ENCODE results near the gene ECE2.

The ECE2 gene

DNA sequence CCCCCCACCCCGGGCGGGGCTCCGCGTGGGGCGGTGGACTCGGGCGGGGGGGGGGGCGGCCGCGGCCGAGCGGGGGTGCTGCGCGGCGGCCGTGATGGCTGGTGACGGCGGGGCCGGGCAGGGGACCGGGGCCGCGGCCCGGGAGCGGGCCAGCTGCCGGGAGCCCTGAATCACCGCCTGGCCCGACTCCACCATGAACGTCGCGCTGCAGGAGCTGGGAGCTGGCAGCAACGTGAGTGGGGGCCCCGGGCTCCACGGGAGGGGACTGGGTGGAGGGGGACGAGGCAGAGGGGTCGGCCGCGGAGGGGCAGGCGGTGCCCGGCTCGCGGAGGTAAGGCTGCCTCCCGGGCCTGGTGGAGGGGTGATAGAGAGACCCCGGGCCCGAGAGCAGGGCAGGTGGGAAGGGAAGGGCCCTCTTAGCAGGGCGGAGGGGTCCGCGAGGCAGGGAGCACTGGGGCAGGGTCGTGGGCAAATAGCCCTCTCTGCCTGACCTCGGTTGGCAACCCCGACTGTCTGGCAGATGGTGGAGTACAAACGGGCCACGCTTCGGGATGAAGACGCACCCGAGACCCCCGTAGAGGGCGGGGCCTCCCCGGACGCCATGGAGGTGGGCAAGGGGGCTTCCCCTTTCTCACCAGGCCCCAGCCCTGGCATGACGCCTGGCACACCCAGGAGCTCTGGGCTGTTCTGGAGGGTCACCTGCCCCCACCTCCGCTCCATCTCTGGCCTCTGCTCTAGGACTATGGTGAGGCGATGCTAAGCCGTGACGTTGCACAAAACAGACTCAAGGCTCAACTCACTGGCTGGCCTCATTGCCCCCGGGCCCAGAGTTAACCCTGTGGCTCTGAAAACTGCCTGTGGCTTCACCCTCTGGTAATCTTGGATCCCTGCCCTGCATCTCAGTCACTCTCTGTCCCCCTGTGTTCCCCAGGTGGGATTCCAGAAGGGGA, at the start of gene ECE2:
ECE2 (plus strand) TSS at position 62 of the 950 bp plus-strand sequence; CDS start at position 194, 132 bp downstream.
- DNase-seq = no peak

DNA sequence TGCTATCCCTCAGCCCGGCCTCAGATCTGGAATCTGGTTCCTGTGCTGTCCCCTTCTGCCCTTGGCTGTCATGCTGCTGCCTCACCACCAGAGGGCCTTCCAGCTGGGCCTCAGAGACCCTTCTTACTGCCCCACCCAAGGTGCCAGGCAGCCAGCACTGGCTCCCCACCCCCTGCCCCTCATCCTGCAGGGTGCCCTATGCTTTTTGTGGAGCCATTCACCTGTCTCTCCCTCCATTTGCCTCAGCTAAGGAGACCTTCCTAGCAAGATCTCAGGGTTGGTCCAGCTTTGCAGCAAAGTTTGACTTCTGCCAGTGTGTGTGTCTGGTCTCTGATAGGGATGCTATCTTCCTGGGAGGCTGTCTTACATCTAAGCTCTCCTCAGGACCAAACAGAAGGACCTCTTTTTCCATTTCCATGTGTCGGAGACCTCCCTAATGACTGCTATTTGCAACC, 48.3 kb upstream of the ECE2 start:
- DNase-seq = no peak

DNA sequence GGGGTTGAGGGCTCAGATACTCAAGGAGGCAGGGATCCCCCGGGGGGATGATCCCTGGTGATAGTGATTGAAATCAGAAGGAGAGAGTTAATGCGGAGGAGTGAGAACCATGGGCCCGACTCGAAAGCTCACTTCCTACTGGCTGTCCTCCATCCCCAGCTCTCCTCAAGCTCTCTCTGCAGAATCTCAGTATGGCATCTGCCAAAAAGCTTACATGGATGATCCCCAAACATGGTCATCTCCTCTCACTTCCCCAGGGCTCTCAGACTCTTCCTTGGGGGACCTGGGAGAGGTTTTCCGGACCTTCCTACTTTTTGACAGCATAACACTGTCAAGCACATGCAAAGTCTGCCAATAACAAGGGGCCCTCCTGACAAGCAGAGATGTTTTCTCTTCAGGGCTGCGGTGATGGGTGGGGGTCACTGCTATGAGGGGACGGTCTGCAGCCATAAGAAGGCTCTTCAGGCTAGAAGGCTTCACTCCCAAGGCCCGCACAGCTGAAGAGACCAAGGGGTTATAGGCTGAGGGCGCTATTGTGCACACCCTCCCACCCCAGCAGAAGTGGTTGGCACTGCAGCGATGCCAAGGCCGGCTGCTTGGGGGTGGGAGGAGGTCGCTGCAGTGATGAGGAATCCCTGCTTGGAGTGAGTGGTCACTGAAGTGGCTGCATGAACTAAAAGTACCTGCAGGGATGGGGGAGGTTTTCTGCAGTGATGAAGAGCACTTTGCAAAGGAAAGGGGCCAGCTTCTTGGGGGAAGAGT, 47.3 kb upstream of the ECE2 start:
- DNase-seq = no peak

DNA sequence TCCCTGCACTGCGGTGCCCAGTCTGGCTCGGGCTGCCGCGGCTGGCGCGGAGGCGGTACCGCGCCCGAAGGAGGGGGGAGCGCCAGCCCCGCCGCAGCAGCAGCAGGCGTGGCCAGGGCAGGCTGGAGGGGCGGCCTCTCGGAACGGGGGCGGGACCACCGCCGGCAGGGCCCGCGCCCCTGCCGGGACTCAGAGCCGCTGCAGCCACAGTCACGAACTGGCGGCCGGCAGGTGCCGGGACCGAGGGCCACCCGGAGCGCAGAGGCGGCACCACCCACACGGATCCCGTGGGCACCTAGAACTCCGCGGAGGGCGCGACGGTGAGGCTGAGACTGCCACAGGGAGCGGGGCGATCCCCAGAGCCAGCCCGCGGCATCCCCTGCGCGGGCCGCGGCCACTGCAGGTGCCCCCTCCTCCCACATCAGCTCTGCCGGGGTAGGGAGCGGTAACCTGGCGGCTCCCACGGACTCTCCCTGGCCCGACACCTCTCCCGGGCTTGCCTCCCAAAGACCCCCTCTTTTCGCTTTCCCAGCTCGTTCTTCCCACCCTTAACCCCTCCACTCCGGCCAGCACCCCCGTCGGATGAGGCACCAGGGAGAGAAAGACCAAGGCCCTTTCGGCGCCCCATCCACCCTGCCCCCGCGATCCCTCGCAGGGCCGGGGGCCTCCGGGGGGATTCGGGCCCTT, 46.3 kb upstream of the ECE2 start, which contains the start of gene VWA5B2:
VWA5B2 (plus strand) TSS at position 192 of the 687 bp plus-strand sequence. CDS start 944 bp downstream, outside the sequence.
- DNase-seq = peak; percentile 13

DNA sequence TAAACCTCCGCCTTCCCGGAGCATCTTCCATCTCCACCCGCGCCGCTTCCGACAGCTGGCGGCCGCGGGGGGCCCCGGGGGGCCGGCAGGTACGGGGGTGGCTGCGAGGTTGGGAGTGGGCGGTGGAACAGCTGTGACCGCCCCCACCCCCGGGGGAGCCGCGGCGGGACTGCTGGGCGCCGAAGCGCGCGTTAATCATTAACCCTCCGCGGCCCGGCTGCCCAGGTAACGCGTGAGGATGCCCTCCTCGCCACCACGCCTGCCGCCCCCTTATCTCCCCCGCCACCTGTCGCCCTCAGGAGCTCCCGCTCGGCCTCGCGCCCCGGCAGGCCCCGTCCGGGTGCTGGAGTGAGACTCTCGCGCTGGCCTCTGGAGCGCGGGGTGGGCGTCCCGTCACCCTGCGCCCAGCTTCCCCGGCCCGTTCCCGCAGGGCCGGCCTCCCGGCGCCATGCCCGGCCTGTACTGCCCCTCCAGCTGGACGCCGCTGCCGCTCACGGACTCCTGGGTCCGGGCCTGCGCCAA, 45.7 kb upstream of the ECE2 start:
- DNase-seq = no peak

DNA sequence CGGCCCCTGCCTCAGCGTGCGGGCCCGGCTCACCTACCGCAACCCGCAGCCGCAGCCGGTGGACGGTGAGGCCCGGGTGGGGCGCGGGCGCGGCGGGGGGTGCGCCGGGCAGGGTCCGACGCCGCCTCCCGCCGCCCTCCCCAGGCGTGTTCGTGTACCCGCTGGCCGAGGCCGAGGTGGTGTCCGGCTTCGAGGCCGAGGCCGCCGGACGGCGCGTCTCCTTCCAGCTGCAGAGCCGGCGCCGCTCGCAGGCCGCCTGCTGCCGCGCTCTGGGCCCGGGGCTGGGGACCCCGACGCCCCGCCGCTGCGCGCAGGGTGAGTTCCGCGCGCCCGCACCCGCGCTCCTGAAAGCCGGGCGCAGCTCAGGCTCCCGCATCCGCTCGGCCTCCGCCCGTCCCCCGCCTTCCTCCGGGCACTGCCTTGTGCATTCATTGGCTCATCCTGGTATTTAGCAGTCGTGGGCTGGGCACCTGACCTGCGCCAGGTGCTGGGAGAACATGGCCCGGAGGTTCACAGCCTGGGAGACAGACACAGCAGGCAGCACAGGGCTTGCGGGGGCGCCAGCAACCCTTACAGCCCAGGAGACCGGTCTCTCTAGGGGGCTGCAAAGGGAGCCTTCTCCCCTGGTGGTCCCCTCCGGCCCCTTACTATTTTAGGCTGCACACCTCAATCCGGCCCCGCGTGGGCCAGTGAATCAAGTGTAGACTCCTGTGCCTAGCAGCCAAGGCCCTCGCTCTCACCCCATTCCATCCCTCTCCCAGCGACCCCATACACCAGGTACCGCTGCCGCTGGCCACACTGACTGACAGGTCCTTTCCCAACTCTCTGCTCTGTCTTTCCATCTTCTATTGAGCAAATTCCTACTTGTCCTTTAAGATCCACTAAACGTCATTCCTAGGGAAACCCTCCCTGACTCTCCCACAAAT, 45.0 kb upstream of the ECE2 start:
- DNase-seq = no peak

DNA sequence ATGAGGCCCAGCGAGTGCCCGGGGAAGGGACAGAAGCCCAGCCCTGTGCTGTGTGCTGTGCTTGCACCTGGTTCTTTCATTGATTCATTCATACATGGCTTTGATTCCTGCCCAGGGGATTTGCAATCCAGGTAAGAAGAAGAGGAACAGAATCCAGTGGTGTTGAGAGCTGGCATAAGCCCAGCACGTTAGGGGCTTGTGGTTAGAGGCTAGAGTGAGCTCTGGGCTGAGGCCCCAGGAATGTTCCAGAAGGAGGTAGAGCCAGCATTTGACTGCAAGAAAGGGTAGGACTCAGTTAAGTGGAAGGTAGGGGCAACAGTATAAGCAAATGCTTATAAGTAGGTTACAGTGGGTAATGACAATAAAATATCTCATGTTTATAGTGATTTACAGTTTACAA, 44.2 kb upstream of the ECE2 start:
- no peak for DNase-seq

DNA sequence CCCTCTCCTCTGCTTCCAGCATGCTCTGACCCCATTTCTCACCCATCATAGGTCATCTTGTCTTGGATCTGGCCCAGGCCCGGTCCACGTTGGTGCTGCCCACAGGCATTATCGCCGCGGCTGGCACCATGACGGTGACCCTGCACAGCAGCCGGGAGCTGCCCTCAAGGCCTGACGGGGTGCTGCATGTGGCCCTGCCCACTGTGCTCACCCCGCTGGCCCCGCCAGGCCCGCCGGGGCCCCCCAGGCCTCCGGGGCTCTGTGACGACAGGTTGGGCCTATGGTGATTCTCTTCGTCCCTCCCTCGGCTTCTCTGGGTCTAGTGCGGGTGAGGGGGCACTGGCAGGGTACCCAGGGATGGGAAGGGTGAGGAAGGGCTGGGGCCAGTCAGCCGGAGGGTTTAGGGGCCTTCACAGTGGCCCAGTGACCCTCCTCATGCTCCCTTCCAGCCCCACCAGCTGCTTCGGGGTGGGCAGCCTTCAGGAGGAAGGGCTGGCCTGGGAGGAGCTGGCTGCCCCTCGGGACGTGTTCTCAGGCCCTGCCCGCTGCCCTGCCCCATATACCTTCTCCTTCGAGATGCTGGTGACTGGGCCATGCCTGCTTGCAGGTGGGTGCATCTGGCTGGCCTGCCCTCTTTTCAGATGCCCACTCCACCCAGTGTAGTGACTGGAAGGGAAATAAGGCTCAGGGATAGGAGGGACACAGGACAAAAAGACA, 42.5 kb upstream of the ECE2 start:
- DNase-seq = no peak

DNA sequence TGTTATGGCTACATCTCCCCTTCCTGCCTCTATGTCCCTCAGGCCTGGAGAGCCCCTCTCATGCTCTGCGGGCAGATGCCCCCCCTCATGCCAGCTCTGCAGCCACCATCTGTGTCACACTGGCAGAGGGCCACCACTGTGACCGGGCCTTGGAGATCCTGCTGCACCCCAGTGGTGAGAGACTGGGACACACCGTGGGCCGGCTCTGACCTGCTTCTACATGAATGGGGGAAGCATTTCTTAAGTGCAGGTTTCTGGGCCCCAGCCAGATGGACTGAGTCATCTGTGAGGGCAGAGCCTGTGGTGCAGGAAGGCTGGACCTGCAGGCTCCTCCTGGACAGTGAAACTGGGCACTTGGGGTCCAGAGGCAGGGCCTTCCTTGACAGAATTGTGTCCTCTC, 41.6 kb upstream of the ECE2 start:
- no peak for DNase-seq

DNA sequence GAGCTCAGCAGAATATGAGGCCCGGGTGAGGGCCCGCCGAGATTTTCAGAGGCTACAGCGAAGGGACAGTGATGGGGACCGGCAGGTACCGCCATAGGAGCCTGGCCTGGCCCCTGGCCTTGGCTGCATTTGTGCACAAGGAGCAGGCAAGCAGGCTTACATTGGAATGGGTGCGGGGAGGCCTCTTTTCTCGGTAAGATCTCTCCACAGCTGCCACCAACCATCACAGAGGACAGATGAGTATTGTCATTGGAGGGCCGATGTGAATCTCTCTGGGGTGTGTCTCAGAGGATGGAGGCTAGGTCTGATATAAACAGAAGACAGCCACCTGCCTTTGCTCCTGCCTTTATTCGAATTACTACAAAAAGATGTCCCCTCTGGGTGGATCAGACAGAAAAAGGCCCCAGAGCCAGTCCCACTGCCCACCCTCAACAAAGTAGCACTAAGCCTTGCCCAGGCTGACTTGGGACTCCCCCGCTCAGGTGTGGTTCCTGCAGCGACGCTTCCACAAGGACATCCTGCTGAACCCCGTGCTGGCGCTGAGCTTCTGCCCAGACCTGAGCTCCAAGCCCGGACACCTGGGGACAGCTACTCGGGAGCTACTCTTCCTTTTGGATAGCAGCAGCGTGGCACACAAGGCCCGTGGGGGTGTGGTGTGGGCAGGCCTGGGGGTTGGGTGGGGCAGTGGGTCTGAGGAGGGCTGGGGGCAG, 41.0 kb upstream of the ECE2 start:
- DNase-seq = no peak

DNA sequence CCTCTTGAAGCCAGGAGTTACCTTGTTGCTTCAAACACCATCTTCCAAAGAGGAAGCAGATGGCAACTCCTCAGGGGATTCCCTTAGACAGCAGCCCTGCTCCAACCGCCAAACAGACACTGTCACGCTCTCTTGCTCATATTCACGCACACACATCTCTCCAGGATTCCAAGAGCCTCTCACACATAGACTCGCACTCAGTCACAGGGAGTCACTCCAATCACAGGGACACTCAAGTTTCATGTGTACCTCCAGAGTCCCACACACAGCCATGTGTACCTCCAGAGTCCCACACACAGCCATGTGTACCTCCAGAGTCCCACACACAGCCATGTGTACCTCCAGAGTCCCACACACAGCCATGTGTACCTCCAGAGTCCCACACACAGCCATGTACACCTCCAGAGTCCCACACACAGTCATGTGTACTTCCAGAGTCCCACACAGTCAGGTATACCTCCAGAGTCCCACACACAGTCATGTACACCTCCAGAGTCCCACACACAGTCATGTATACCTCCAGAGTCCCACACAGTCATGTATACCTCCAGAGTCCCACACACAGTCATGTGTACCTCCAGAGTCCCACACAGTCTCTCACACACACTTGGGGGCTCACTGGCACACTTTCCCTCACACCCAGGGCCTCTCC, 40.3 kb upstream of the ECE2 start:
- no peak for DNase-seq

DNA sequence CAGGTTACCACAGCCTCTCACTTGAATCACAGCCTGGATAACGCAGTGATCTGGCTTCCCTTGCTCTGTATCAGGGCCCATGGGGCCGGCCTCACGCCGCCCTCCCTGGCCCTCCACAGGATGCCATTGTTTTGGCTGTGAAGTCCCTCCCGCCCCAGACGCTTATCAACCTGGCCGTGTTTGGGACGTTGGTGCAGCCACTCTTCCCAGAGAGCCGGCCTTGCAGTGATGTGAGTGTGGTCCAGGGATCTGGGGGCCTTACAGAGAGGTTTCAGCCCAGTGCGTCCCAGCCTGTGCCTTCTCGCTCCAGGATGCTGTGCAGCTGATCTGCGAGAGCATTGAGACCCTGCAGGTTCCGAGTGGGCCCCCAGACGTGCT, 39.8 kb upstream of the ECE2 start:
- no peak for DNase-seq

DNA sequence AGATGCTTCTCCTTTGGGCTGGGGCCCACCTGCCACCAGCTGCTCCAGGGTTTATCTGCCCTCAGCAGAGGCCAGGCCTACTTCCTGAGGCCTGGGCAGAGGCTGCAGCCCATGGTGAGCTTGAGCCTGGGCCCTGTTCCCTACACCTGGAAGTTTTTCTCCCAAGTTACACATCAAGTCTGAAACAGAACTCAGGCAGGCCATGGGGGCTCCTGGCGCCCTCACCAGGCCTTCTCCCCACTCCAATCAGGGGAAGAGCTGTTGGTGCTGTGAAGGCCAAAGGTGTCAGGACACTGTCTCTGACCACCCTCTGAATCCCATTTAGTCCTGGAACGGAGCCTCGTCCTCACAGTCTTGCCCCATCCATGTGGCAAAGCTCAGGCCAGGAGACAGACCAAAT, 39.2 kb upstream of the ECE2 start:
- DNase-seq = no peak

DNA sequence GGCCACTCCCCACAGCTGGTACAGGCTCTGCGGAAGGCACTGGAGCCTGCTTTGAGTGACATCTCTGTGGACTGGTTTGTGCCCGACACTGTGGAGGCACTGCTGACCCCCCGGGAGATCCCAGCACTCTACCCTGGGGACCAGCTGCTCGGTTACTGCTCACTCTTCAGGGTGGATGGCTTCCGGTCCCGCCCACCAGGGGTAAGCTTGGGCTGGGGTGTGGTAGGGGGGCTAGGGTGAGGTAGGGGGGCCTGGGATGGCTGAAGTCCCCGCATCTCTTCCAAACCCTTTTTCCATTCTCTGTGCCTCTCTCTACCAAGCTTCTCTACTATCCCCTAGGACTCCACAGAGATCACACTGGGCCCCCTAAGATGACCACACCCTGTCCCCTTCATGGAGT, 38.6 kb upstream of the ECE2 start:
- DNase-seq = no peak

DNA sequence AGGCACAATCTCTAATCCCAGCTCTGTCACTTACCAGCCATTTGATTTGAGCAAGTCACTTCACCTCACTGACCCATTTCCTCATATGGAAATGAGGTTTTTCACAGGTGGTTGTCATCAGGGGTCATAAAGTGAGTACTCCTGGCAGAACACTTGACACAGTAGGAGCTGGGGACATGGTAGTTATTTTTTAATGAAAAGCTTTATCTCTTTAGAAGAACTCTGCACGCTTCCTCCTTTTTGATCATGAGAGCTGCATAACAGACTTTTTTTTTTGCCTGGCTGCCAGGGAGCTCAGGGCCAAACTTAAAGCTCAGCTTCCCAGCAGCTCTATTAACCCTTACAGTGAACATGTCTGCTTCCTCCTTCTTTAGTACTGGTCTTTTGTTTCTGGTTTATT, 38.0 kb upstream of the ECE2 start:
- no peak for DNase-seq

DNA sequence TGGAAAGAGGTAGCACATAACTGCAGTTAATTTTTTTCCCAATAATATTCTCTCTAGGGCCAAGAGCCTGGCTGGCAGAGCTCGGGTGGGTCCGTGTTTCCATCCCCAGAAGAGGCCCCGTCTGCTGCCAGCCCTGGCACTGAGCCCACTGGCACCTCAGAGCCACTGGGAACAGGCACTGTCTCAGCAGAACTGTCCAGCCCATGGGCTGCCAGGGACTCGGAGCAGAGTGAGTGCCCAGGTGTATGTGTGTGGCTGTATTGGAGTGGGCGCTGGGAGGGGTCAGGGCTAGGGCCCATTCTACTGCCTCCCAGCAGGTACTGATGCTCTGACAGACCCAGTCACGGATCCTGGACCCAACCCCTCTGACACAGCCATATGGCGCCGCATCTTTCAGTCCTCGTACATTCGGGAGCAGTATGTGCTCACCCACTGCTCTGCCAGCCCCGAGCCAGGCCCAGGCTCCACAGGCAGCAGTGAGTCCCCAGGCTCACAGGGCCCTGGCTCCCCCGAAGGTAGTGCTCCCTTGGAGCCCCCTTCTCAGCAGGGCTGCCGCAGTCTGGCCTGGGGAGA, 37.5 kb upstream of the ECE2 start:
- DNase-seq = no peak

DNA sequence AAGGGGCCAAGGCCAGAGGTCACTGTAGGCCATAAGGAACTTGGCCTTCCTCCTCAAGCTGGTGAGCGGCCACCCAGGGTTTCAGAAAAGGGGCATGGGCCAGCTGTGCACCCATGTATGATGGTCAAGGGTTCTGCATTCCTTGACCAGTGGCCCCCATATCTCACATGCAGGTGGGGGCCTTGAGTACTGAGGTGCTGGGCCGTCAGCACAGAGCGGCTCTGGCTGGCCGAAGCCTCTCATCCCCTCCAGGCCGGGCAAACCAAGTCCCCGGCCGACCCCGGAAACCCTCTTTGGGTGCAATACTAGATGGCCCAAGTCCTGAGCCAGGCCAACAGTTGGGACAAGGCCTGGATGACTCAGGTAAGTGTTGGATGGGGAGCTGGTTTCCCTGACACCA, 36.6 kb upstream of the ECE2 start:
- no peak for DNase-seq

DNA sequence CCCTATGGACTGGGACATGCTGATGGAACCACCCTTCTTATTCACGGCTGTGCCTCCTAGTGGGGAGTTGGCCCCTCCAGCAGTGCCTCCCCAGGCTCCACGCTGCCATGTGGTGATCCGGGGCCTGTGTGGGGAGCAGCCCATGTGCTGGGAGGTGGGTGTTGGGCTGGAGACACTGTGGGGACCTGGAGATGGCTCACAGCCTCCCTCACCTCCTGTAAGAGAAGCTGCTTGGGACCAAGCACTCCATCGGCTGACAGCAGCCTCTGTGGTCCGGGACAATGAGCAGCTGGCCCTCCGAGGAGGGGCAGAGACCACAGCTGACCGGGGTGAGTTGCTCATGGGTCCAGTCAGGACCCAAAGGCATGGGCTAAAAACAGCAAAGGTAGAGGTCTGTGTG, 36.1 kb upstream of the ECE2 start:
- DNase-seq = no peak

DNA sequence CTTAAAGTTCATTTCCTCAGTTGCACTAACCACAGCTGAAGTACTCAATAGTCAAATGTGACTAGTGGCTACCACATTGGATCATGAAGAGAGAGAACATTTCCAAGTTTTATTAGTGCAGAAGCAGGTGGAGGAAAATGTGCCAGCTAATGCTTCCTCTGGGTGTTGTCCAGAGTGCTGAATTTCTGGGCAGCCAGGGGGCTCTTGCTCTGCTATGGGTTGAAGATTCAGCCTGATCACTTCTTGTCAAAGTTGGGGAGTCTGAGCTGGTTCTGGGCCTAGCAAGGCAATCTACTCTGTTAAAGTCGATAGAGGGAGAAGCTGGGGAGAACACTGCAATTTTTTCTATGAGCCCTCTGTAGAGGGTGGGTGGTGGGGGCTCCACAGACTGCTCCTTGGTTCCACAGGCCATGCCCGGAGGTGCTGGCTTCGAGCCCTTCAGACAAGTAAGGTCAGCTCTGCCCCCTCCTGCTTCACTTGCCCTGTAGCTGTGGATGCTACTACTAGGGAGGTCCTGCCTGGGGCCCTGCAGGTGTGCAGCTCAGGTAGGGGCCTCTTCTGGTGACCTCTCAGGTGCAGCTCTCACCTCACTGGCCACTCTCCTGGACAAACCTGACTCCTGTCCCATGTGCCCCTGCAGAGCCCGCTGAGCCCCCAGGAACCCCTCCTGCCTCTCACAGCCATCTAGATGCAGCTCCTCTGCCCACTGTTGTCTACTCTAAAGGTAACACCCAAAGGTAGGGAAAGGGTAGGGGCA, 35.3 kb upstream of the ECE2 start:
- DNase-seq = no peak

Measured in NCI-H187 treated with DMSO at 0.1 percent for 48 hours (cell line).